Coronary artery (tissue), 2 donors: ENCODE measurements around the gene NHS.

ENCODE experiments used
- DNase-seq: peaks from one replicate; pipeline ENCODE4 v3.0.0-alpha.2; 2017; ENCODE audit warnings: low spot score
- H3K27ac ChIP-seq, 2 donors: fragments of 200-600 bp; sonication (generic); one replicate each; pipeline ENCODE4 v1.5.1; 2016 to 2019
- H3K4me3 ChIP-seq: fragments of 200-600 bp; sonication (generic); 2 replicates; pipeline ENCODE4 v1.5.1; 2016; ENCODE audit warnings: mild to moderate bottlenecking, moderate library complexity
- CTCF ChIP-seq: fragments of 200-600 bp; sonication (generic); IDR thresholded peaks from one replicate; pipeline ENCODE4 v1.5.1; 2019; ENCODE audit warnings: antibody characterized with exemption

Gene NHS

DNA sequence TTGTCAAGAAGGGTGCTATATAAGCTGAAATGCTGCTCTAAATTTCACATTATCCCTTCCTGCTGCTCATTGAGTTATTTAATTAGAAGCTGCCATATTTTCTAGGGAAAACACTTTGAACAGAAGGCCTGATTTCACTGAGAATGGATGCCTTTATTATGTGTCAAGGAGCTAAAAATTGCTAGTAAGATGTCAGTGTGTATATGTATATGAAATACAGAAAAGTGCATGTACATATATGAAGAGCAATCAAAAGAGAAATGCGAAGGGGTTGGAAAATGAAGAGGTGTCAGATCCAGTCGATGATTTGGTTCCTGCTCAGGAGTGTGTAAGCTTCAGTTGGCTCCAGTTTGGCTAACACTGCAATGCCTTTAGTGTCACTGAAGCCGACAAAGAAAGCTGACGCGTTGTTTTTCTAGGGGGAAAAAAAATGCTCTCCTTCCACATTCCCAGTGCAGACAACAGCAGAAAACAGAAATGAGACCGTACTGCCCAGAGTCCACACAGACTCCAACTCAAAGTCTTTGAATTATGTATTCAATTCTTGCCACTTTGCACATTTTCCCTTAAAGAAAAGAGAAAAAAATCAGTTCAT, 154.2 kb downstream of the NHS start:
- DNase-seq, result no peak
- Histone ChIP-seq H3K4me3 (no peak overlapping the region), H3K27ac (no peak overlapping the region)
- TF ChIP-seq CTCF, result no peak

DNA sequence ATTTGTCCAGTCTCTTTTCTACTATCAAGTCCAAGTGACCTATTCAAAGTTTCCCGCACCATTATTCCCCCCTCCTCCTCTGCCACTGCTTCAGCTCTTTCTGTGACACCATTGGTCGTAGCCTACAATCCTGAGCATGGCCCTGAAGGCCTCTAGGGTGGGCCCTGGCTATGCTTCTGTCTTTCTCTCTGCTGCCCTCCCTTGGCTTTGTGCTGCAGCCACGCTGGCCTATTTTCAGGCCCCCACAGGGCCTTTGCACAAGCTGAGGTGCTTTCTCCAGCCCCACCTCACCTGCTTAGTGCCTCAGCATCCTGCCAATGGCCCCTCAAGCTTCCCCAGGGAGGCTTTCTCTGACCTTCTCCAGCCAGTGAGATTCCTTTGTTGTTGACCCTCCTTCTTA, 156.5 kb downstream of the NHS start:
- no peak overlapping the region for H3K4me3 ChIP-seq
- no peak overlapping the region for H3K27ac ChIP-seq
- TF ChIP-seq CTCF, result no peak
- no peak for DNase-seq

DNA sequence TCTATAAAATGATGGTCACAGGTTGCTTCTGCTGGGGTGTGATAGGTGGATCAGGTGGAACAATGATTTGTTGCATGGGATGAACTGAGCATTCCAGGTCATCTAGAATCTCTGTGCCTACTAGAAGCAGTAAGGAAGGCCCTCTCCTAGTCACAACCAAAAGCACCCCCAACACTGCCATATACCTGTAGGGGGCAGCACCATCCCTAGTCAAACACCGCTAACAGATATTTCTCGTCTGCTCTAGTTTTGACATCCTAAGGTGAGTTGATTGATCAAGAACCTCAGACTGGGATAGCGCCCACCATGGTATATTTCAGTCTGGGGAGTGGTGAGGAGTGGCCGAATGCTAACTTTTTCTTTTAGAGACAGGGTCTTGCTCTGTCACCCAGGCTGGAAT, 160.2 kb downstream of the NHS start:
- TF ChIP-seq CTCF, result no peak
- Histone ChIP-seq H3K27ac (no peak overlapping the region), H3K4me3 (no peak overlapping the region)
- no peak for DNase-seq

DNA sequence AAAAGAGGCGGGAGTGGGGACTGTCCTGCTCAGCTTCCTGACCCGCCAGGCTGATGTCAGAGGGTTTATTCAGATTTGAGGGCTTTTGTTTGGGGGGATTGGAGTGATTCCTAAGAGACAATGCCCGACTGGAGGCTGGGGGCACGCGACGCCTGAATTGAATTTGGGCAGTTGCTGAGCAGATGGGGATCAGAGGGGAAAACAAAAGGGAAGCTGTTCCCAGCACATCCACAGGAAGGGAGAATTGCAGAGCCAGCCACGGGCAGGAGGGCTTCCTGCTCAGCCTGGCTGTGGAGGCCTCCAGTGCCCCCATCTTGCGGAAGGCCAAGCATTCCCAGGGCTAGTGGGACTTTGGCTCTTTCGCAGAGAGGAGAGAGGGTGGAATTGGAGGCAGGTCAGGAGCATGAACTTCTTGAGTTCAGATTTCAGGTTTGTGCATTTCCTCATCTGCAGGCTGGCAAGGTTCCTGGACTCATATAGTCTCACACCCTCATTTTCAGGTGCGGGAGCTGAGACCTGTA, 162.8 kb downstream of the NHS start:
- no peak for TF ChIP-seq CTCF
- DNase-seq, result no peak
- Histone ChIP-seq H3K27ac (no peak overlapping the region), H3K4me3 (no peak overlapping the region)

- DNase-seq, result no peak
- peak overlapping the region in 1 of 2 donors; percentile 11 for H3K27ac ChIP-seq
- no peak overlapping the region for H3K4me3 ChIP-seq
- no peak for TF ChIP-seq CTCF
These were observed 167.1 kb downstream of the NHS start for GRCh38 chrX:17542123-17542522.

- no peak for TF ChIP-seq CTCF
- no peak overlapping the region for H3K27ac ChIP-seq
These were observed 169.8 kb downstream of the NHS start for GRCh38 chrX:17544821-17545220.

DNA sequence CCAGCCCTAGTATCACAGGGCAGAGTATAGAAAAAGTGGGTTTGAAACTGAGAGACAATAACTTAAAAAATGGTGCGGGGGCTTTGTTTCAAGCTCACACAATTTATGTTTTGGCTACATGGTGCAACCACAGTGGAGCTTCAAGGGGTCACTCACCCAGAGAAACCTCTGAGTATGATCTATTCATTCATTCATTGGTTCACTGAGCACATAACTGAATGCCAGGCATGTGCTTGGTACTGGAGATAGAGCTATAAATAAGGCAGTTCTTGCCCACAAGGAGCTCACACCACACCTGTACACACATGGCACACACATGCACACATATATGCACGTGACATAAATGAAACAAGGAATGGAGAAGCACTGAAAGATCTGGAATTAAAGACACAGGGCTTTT, 171.4 kb downstream of the NHS start:
- TF ChIP-seq CTCF, result no peak
- Histone ChIP-seq H3K27ac (no peak overlapping the region), H3K4me3 (no peak overlapping the region)
- DNase-seq, result no peak

More at GRCh38 chrX:17544821-17545220, 169.8 kb downstream of the NHS start:
- no peak for DNase-seq
- no peak overlapping the region for H3K4me3 ChIP-seq
